GM21526 (cell line): ENCODE data around the gene CCER1.

Source experiments
- ATAC-seq: cut with Tn5 transposase; IDR thresholded peaks from one replicate; pipeline ENCODE4 v1.9.1; 2021; ENCODE audit warnings: moderate library complexity; ENCODE audit not compliant: unreplicated experiment, low FRiP score

The CCER1 gene

GRCh38 chr12:90969851-90970250 lies 14.9 kb upstream of the CCER1 start:
- ATAC-seq, result no peak

DNA sequence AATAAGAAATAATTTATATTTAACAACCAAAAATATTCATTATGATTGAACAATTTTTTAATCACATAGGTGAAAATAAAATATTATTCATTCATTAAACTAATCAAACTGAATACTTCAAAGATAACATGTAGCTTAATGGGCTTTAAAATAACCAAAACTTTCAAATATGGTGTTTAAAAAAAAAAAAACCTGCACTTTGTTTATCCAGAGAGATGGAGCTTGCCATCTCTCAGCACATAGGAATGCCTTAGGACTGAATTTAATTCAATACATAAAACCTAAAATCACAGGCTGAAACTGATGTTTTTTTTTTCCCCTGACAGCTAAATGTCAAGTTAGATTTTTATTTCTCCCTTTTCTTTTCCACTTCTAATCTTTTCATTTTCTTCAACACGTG lies 14.4 kb upstream of the CCER1 start:
- ATAC-seq, result no peak

DNA sequence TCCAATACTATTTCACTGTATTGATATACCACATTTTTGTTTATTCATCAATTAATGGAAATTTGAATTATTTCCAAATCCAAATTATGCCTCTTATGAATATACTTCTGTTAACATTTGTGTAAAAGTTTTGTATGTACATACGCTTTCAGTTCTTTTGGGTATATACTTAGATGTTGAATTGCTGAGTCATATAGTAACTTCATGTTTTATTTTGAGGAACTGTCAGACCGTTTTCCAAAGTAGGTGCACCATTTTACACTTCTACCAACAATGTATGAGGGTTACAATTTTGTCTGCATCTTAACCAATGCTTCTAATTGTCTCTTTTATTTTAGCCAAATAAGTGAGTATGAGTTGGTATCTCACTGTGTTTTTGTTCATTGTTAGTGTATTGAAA lies 10.2 kb upstream of the CCER1 start:
- ATAC-seq, result peak; percentile 71

- no peak for ATAC-seq
Measured at GRCh38 chr12:90964616-90965015, 9.6 kb upstream of the CCER1 start.

GRCh38 chr12:90963946-90964345 lies 9.0 kb upstream of the CCER1 start:
- no peak for ATAC-seq

- ATAC-seq, result no peak
Measured at GRCh38 chr12:90961154-90961553, 6.2 kb upstream of the CCER1 start.

DNA sequence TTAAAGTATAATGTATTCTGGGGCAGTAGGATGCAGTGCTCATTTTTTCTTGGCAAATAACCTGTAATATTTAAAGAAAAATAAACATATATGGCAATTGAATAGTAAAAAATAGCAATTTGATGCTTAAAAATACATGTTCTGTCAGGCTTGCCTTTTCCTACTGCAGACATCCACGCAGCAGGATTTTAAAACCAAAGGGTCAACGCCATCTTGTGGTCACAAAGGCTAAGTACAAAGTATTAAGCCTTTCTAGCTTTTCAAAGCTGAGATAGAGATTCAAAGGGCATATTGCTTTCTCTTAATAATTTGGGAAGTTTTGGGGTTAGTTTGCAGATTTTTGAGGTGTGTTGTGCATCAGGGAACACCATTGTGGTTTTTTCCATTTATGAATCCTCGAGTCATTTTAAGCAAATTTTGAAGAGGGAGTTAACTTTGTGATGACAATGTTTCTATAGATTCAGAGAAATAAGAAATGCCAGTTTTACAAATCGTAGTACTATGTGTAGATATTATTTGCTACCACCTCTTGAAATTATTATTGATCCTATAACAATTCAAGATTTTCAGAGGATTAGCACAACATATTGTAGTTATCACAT lies 4.7 kb upstream of the CCER1 start:
- ATAC-seq, result peak; percentile 88

DNA sequence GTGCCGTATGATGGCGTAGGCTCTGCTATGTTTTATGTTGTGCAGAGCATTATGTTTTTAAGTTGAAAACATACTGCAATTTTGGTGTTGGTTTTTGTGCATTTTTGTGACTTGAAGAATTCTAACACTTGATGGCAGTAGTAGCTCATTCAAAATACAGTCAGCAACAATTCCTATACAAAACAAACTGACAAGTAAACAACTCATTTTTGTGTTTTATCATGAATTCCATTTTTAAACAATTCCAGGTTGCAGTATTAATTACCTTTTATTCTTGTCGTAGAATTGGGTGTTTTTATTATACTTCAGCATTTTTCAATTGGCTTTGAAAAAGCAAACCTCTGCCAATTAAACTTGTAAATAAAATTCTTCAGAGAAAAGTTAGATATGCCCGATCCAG lies 4.1 kb upstream of the CCER1 start:
- ATAC-seq, result no peak

GRCh38 chr12:90958347-90958746 lies 3.4 kb upstream of the CCER1 start:
- ATAC-seq, result no peak

- ATAC-seq, result no peak
Measured at GRCh38 chr12:90954428-90954827, 548 bp downstream of the CCER1 start.

DNA sequence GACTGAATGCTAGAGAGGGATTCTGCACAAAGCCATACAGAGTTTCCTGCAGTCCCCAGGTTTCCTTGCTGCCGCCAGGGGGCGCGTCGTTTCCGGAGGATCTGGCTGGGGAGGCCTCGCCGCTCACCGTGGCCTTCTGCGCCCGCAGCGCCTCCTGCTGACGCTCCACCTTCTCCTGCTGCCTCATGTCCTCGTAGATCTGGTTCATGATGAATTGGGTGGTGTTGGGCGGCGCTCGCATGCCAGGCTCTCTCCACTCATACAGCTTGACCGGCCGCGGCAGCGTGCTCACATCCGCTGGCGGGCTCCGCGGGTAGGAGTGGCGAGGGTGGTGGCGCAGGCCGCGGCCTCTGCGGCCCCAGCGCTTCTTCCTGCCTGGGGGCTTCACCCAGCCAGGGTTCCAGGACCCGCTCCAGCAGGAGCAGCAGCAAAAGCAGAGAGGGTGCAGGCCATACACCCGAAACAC lies 987 bp downstream of the CCER1 start:
- ATAC-seq, result no peak

DNA sequence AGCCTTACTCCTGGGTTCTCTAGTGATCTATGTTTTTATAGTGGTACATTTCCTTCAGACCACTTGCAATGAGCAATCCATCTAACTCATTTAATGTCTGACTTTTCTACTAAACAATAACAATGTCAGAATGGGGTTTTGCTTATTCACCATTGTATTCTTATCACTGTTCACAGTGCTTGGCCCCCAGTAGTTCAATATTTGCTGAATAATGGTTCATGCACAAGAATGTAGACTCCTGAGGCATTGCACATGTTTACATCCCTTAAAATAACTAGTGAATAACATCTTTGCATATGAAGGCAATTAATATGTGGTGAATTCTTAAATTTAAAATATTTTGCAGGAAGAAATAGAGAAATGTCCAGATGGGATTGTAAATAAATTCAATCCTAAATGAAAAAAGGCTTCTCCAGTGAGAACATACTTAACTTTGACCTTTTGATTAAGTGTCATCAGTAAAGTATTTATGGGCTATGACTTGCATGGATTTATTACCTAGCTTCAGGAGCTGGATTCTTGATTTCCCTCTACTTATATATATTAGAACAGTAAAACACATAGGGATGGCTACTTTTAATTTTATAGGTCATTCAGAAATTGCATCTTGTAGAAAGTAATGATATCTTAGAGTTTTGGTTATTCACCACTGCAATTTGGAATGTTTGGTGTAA lies 3.4 kb downstream of the CCER1 start:
- no peak for ATAC-seq

DNA sequence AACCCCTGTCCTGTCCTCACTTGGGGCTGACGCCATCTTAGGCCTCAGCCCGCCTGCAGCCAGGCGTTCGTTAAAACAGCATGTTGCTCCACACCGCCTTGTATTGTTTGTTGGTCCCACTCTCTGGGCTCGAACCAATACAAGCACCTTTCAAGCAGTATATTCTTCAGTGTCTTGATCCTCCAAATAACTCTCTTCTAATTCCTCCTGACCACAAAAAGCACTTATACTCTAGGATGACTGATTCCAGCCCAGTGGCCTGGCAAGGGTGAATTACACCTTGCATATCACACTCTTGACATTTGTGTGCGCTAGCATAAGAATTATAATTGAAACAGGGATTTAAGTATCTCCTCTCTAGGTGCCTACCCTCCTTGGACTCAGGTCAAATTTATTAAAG lies 7.1 kb downstream of the CCER1 start:
- ATAC-seq, result no peak

- ATAC-seq, result peak; percentile 80
Measured at GRCh38 chr12:90945070-90945649, 9.8 kb downstream of the CCER1 start.

DNA sequence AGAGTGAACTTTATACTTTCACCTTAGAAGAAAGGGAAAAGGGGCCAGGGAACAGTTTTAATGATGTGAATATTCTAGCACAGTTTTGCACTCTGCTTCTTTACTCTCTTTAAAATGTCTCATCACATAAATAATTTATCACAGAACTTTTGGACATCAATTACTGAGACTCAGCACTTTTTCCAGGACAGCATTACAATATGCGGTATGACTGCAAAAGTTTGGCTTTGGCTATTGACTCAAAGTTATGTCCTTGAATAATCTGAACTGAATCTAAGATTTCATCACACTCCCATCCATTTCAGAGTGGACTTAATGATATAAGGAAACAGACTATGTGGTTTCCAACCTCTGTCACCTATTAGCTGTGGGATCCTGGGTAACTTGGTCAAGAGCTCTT lies 11.7 kb downstream of the CCER1 start:
- ATAC-seq, result no peak

GRCh38 chr12:90940872-90941499 lies 14.0 kb downstream of the CCER1 start:
- ATAC-seq, result peak; percentile 84

DNA sequence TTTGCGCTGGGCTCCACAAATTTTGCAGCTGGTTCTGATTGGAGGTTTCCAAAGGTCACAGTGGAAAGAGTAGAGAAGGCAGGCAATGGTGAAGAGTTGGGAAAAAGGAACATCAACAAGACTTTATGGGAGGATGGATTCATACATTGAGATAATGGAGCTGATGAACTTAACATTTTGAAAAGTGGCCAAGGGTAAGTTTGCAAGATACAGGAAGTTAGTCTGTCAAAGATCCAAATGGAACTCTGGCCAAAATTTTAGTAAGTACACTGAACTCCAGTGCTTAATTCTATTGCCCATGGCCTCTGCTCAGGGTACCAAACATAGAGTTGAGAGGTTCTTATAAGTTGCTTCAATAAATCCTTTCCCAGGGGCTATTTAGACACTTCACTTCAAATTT lies 15.6 kb downstream of the CCER1 start:
- no peak for ATAC-seq

DNA sequence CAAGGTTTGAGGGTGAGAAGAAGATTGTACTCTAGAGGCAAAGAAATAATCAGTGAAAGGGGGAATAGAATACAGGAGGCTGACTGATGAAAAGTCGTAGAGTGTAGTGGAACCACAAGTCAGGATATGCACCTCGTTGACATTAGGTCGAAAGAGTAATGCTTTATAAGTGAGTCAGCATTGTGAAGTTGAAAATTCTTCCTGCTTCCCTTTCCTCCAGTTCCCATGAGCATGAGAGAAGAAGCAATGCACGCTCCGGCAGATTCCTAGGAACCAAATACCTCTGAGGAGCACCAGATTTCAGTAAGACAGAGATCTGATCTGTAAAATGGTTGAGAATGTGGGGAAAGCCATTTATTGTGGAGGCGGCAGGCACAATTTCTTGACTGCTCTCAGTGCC lies 16.5 kb downstream of the CCER1 start:
- no peak for ATAC-seq

DNA sequence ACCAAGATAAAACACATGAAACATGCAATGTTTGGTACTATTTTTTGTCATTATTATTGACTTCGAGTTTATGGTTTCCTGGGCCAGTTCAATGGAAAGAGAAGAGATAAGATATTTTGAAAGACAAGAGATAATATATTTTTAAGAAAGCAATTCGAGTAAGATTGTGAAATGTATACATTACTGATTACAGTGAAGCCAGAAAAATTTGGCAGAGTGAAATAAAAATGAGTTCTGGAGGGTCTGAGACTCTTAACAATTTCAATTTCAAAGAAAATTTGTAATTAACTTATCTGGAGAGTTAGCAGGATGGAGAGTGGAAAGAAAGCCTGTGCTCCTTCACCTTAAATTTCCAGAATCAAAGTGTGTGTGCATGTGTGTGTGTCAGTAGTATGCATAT lies 17.3 kb downstream of the CCER1 start:
- no peak for ATAC-seq

DNA sequence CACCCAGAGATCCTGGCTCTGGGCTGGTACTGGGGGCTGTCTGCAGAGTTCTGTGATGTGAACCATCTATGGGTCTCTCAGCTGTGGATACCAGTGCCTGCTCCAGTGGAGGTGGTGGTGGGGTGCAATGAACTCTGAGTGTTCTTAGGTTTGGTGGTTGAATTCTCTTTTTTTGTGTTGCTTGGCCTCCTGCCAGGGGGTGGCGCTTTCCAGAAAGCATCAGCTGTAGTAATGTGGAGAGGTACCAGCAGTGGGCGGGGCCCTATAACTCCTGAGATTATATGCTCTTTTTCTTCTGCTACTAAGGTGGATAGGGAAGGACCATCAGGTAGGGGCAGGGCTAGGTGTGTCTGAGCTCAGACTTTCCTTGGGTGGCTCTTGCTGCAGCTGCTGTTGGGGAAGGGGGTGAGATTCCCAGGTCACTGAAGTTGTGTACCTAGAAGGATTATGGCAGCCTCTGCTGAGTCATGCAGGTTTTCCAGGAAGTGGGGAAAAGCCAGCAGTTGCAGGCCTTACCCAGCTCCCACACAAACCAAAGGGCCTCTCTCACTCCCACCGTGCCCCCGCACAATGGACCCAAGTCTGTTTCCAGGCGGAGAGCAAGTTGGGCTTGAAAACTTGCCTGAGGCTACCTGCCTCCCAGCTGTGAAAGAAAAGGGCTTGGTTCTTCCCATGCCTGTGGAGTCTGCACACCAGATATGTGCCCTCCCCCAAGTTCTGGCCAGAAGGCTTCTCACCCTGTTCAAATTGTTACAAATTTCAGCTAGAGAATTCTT lies 18.6 kb downstream of the CCER1 start:
- ATAC-seq, result no peak

DNA sequence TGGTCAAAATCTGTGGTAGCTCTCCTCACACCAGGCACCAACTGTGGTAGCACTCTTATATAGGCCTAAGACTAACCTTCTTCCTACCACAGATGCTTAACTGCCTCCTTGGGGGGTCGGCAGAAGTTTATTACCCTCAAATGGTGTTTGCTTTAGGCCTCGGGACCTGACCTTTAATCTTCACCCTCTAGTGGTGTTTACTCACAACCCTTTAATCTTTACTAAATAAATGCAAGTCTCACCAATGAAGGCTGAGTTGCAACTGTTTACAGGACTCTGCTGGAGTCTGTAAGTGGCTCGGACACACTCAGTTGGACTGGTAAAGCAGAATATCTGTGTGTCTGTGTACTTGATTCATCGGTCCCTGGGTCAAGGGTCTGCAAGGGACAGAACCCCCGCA lies 29.4 kb downstream of the CCER1 start:
- ATAC-seq, result no peak
